HG02588 (cell line): ENCODE measurements around the gene TBX21.
"Not testable (repeated sequence)": the region's sequence is repeated elsewhere in the genome, so short reads cannot be mapped to it uniquely, and the experiment has no call there.

Source experiments
- ATAC-seq: cut with Tn5 transposase; IDR thresholded peaks from one replicate; pipeline ENCODE4 v1.9.1; 2021; ENCODE audit warnings: mild to moderate bottlenecking, moderate library complexity; ENCODE audit not compliant: unreplicated experiment

The TBX21 gene

GRCh38 chr17:47762728-47763127 lies 29.7 kb downstream of the TBX21 start:
- no peak for ATAC-seq

GRCh38 chr17:47763913-47764582 lies 31.0 kb downstream of the TBX21 start:
- ATAC-seq = no peak

DNA sequence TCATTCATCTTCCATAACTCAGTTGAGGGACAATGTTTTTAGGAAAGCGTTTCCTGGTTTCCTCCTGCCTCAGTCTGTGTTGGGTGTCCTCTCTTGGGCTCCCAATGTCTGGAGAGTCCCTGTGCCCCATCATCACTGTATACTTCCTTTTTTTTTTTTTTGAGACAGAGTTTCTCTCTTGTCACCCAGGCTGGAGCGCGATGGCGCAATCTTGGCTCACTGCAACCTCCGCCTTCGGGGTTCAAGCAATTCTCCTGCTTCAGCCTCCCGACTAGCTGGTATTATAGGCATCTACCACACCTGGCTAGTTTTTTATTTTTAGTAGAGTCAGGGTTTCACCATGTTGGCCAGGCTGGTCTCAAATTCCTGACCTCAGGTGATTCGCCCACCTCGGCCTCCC lies 40.6 kb downstream of the TBX21 start:
- not testable (repeated sequence) for ATAC-seq

- ATAC-seq = no peak
Observed at GRCh38 chr17:47774331-47774730, 41.3 kb downstream of the TBX21 start.

- ATAC-seq = no peak
Observed at GRCh38 chr17:47774987-47775580, 42.0 kb downstream of the TBX21 start.

DNA sequence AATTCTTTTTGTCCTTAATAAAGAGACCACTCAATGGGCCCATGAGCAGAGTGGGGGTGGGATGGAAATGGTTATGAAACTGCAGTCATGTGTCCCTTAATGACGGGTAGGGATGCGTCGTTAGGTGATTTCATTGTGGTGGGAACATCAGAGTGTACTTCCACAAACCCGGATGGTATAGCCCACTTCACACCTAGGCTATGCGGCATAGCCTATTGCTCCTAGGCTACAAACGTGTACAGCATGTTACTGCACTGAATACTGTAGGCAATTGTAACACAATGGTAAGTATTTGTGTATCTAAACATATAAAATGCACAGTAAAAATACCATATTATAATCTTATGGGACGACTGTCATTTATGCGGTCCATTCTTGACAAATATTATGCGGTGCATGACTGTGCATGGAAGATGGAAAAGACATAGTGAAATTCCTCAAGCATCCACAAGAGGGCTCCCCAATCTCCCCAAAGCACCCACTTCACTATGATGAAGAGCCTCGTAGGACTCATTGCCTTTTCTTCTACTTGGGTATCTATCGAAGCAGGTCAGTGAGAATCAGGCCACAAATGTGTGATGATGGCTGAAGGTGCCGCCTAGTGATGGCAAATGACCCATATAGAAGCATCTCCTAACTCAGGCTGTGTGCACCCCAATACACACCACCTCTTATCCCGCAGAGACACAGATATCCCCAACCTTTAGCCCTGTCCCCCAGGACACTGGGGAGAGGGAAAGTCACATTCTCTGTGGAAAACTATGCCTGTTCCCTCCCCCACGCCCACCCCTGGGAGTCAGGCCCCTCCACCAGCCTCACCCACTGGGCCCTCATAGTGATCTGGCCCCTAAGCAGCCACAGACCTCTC lies 43.5 kb downstream of the TBX21 start:
- no peak for ATAC-seq

GRCh38 chr17:47778184-47778635 lies 45.2 kb downstream of the TBX21 start:
- no peak for ATAC-seq

- ATAC-seq = no peak
Observed at GRCh38 chr17:47781397-47781796, 48.4 kb downstream of the TBX21 start.

- no peak for ATAC-seq
Observed at GRCh38 chr17:47785538-47786123, 52.6 kb downstream of the TBX21 start.

- ATAC-seq = no peak
Observed at GRCh38 chr17:47789611-47790561, 56.9 kb downstream of the TBX21 start.

- ATAC-seq = no peak
Observed at GRCh38 chr17:47791025-47791424, 58.0 kb downstream of the TBX21 start.

GRCh38 chr17:47792457-47792856 lies 59.4 kb downstream of the TBX21 start:
- no peak for ATAC-seq

GRCh38 chr17:47792979-47793378 lies 59.9 kb downstream of the TBX21 start:
- no peak for ATAC-seq
